Liver (tissue), 9 donors: Measurements from ENCODE around the gene ADRM1. TPM values are rescaled to one million over a fixed set of nuclear protein-coding genes. Genes with fewer than 3 reads are reported as not detected.

ENCODE experiments used
- DNase-seq: peaks from one replicate; pipeline ENCODE4 v3.0.0-alpha.2; 2017; ENCODE audit warnings: low spot score
- H3K27ac ChIP-seq, 2 donors: one replicate each; pipeline ENCODE4 v1.7.0; 2013; ENCODE audit warnings: inconsistent platforms in 2 of 2, low read length in 2 of 2, control low read depth in 1 of 2, low read depth in 1 of 2, mild to moderate bottlenecking in 1 of 2
- H3K27me3 ChIP-seq, 4 donors: one replicate each; pipeline versions ENCODE4 v1.6.1 to v1.7.0; 2013; ENCODE audit warnings: low read length in 3 of 4, inconsistent platforms in 1 of 4, mild to moderate bottlenecking in 1 of 4, moderate library complexity in 1 of 4; ENCODE audit not compliant: control insufficient read depth in 4 of 4, insufficient read depth in 4 of 4
- H3K36me3 ChIP-seq, 4 donors: one replicate each; pipeline versions ENCODE4 v1.6.1 to v1.7.0; 2013; ENCODE audit warnings: low read length in 3 of 4, mild to moderate bottlenecking in 3 of 4, low read depth in 1 of 4, moderate library complexity in 1 of 4; ENCODE audit not compliant: control insufficient read depth in 4 of 4, insufficient read depth in 3 of 4
- H3K4me1 ChIP-seq, 4 donors: one replicate each; pipeline versions ENCODE4 v1.6.1 to v1.7.0; 2013; ENCODE audit warnings: low read length in 3 of 4, mild to moderate bottlenecking in 3 of 4, moderate library complexity in 1 of 4; ENCODE audit not compliant: control insufficient read depth in 4 of 4, insufficient read depth in 4 of 4
- H3K4me3 ChIP-seq, 3 donors: one replicate each; pipeline versions ENCODE4 v1.6.1 to v1.7.0; 2013; ENCODE audit warnings: low read length in 3 of 3, control low read depth in 1 of 3, low read depth in 1 of 3, mild to moderate bottlenecking in 1 of 3
- H3K9ac ChIP-seq, 2 donors: one replicate each; pipeline ENCODE4 v1.7.0; 2013; ENCODE audit warnings: low read length in 2 of 2, mild to moderate bottlenecking in 2 of 2, moderate library complexity in 2 of 2, control low read depth in 1 of 2, low read depth in 1 of 2
- H3K9me3 ChIP-seq, 4 donors: one replicate each; pipeline versions ENCODE4 v1.6.1 to v1.7.0; 2013; ENCODE audit warnings: low read length in 3 of 4; ENCODE audit not compliant: control insufficient read depth in 4 of 4
- ATF3 ChIP-seq: IDR thresholded peaks from 2 replicates; pipeline ENCODE4 v1.6.1; 2016; ENCODE audit warnings: antibody characterized with exemption
- EGR1 ChIP-seq, 2 donors: IDR thresholded peaks; 2 replicates each; pipeline ENCODE4 v1.6.1; 2016 to 2018; ENCODE audit warnings: antibody characterized with exemption in 2 of 2, low read depth in 2 of 2
- FOXA1 ChIP-seq: IDR thresholded peaks from 2 replicates; pipeline ENCODE4 v1.6.1; 2016; ENCODE audit warnings: antibody characterized with exemption
- FOXA2 ChIP-seq: IDR thresholded peaks from 2 replicates; pipeline ENCODE4 v1.6.1; 2016; ENCODE audit warnings: antibody characterized with exemption
- GABPA ChIP-seq, 2 donors: IDR thresholded peaks in 1 of 2; conservative IDR thresholded peaks in 1 of 2; 2 replicates each; pipeline ENCODE4 v1.6.1; 2016; ENCODE audit warnings: antibody characterized with exemption in 2 of 2, mild to moderate bottlenecking in 1 of 2, moderate library complexity in 1 of 2
- HNF4A ChIP-seq, 2 donors: conservative IDR thresholded peaks; 2 replicates each; pipeline ENCODE4 v1.6.1; 2016; ENCODE audit warnings: antibody characterized with exemption in 2 of 2, mild to moderate bottlenecking in 2 of 2
- HNF4G ChIP-seq: IDR thresholded peaks from 2 replicates; pipeline ENCODE4 v1.6.1; 2016; ENCODE audit warnings: antibody characterized with exemption
- NR2F2 ChIP-seq: IDR thresholded peaks from 2 replicates; pipeline ENCODE4 v1.6.1; 2016; ENCODE audit warnings: antibody characterized with exemption
- RAD21 ChIP-seq, 2 donors: IDR thresholded peaks; 2 replicates each; pipeline ENCODE4 v1.6.1; 2016; ENCODE audit warnings: antibody characterized with exemption in 2 of 2, mild to moderate bottlenecking in 2 of 2
- REST ChIP-seq: IDR thresholded peaks from 2 replicates; pipeline ENCODE4 v1.6.1; 2016; ENCODE audit warnings: antibody characterized with exemption, mild to moderate bottlenecking
- RXRA ChIP-seq, 2 donors: IDR thresholded peaks; 2 replicates each; pipeline ENCODE4 v1.6.1; 2017 to 2018; ENCODE audit warnings: antibody characterized with exemption in 2 of 2, mild to moderate bottlenecking in 1 of 2
- SP1 ChIP-seq: IDR thresholded peaks from 2 replicates; pipeline ENCODE4 v1.6.1; 2018; ENCODE audit warnings: antibody characterized with exemption, mild to moderate bottlenecking
- TAF1 ChIP-seq: conservative IDR thresholded peaks from 2 replicates; pipeline ENCODE4 v1.6.1; 2016; ENCODE audit warnings: antibody characterized with exemption, mild to moderate bottlenecking
- YY1 ChIP-seq: IDR thresholded peaks from 2 replicates; pipeline ENCODE4 v1.6.1; 2016; ENCODE audit warnings: antibody characterized with exemption, mild to moderate bottlenecking
- WGBS: extraction: QIAGEN DNeasy Blood & Tissue Kit; methylation state at CpG from one replicate; pipeline ENCODE4 v1.1.7; 2013; 5-methylcytosine and 5-hydroxymethylcytosine counted together
- polyA plus RNA-seq, 2 donors: library from polyadenylated mRNA; stranded (reverse) in 1 of 2; unstranded in 1 of 2; fragments of 200-250 nt in 1 of 2; fragments of >200 nt in 1 of 2; fragmentation: Nextera tagmentation in 1 of 2; extraction: Ambion mirVana in 1 of 2; gene quantifications; one replicate each; pipeline versions ENCODE4 v1.2.1 to v1.2.3, GENCODE V29; 2013 to 2015
- total RNA-seq, 2 donors: library from RNA; depleted of rRNA; stranded (reverse); fragments of >200 nt; gene quantifications; one replicate each; pipeline ENCODE4 v1.2.3, GENCODE V29; 2014
- TF ChIP-seq, protein P1 (sequence below): fragments of 150-350 bp; IDR thresholded peaks from 2 replicates; pipeline ENCODE4 v1.5.1; 2017; ENCODE audit warnings: improper control_type of control experiment, low read depth, low read length; ENCODE audit not compliant: missing input control
- TF ChIP-seq, protein P2 (sequence below): IDR thresholded peaks from 2 replicates; pipeline ENCODE4 v1.6.1; 2016; ENCODE audit warnings: antibody characterized with exemption
- TF ChIP-seq, protein P3 (sequence below): IDR thresholded peaks from 2 replicates; pipeline ENCODE4 v1.6.1; 2016; ENCODE audit warnings: antibody characterized with exemption
- donor health status: healthy.
- donor health status: healthy.
- donor health status: healthy.
- donor health status: healthy.
- donor health status: healthy.

Gene ADRM1
- total and polyA plus RNA-seq, 4 donors, result 45.3 to 91.0 (median 77.3) TPM

GRCh38 chr20:62269378-62269777, 33.4 kb upstream of the ADRM1 start:
- Histone ChIP-seq H3K4me1 (peaks cover 0 to 6% (median 0%) of the 10 kb centered on the region in 4 donors), H3K9me3 (no peaks in the 10 kb centered on the region), H3K4me3 (no peak overlapping the region), H3K36me3 (peaks cover 10 to 45% (median 30%) of the 10 kb centered on the region in 4 donors), H3K27me3 (no peaks in the 10 kb centered on the region), H3K27ac (no peak overlapping the region), H3K9ac (no peak overlapping the region)
- no peak for DNase-seq
- 91% methylated on average over 14 of the region's 14 CpGs for WGBS
- no peak for TF ChIP-seq ATF3
- TF ChIP-seq, protein P1, sequence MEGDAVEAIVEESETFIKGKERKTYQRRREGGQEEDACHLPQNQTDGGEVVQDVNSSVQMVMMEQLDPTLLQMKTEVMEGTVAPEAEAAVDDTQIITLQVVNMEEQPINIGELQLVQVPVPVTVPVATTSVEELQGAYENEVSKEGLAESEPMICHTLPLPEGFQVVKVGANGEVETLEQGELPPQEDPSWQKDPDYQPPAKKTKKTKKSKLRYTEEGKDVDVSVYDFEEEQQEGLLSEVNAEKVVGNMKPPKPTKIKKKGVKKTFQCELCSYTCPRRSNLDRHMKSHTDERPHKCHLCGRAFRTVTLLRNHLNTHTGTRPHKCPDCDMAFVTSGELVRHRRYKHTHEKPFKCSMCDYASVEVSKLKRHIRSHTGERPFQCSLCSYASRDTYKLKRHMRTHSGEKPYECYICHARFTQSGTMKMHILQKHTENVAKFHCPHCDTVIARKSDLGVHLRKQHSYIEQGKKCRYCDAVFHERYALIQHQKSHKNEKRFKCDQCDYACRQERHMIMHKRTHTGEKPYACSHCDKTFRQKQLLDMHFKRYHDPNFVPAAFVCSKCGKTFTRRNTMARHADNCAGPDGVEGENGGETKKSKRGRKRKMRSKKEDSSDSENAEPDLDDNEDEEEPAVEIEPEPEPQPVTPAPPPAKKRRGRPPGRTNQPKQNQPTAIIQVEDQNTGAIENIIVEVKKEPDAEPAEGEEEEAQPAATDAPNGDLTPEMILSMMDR, result no peak
- no peak for TF ChIP-seq YY1
- TF ChIP-seq, protein P2, sequence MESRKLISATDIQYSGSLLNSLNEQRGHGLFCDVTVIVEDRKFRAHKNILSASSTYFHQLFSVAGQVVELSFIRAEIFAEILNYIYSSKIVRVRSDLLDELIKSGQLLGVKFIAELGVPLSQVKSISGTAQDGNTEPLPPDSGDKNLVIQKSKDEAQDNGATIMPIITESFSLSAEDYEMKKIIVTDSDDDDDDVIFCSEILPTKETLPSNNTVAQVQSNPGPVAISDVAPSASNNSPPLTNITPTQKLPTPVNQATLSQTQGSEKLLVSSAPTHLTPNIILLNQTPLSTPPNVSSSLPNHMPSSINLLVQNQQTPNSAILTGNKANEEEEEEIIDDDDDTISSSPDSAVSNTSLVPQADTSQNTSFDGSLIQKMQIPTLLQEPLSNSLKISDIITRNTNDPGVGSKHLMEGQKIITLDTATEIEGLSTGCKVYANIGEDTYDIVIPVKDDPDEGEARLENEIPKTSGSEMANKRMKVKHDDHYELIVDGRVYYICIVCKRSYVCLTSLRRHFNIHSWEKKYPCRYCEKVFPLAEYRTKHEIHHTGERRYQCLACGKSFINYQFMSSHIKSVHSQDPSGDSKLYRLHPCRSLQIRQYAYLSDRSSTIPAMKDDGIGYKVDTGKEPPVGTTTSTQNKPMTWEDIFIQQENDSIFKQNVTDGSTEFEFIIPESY, result no peak
- TF ChIP-seq HNF4G, result no peak
- no peak for TF ChIP-seq SP1
- TF ChIP-seq HNF4A (conservative IDR thresholded peaks at IDR 0.05), result no peak
- TF ChIP-seq, protein P3, sequence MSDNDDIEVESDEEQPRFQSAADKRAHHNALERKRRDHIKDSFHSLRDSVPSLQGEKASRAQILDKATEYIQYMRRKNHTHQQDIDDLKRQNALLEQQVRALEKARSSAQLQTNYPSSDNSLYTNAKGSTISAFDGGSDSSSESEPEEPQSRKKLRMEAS, result no peak
- no peak for TF ChIP-seq FOXA1
- TF ChIP-seq FOXA2, result no peak
- TF ChIP-seq REST, result no peak
- no peak for TF ChIP-seq TAF1
- TF ChIP-seq RXRA (IDR thresholded peaks at IDR 0.05), result no peak
- TF ChIP-seq RAD21 (IDR thresholded peaks at IDR 0.05), result no peak

DNA sequence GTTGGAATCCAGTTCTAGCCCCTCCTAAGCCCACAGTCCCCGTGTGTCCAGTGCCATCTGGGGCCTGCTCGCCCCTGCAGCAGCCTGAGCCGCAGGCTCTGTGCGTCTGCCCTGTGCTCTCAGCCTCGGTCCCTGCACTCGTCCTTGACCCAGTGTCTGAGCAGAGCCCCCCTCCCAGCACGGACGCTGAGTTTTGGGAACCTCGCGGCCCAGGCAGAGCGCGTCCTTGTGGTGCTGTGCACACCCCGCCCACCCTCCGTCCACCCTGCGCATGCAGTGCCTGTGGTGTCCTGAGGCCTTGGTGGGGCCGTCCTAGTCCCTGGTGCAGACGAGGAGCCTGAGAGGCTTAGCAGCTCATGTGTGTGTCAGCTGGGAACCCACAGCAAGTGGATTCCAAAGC, 32.9 kb upstream of the ADRM1 start:
- H3K9ac ChIP-seq, result no peak overlapping the region
- no peak overlapping the region for H3K27ac ChIP-seq
- no peaks in the 10 kb centered on the region for H3K27me3 ChIP-seq
- H3K36me3 ChIP-seq, result peaks cover 10 to 43% (median 29%) of the 10 kb centered on the region in 4 donors
- 89% methylated on average over 17 of the region's 17 CpGs for WGBS
- H3K4me1 ChIP-seq, result peaks cover 0 to 6% (median 0%) of the 10 kb centered on the region in 4 donors
- H3K4me3 ChIP-seq, result no peak overlapping the region
- no peaks in the 10 kb centered on the region for H3K9me3 ChIP-seq
- no peak for DNase-seq
- no peak for TF ChIP-seq TAF1
- TF ChIP-seq EGR1 (IDR thresholded peaks at IDR 0.05; ENCODE audit: low read depth in 2 of 2), result no peak
- TF ChIP-seq, protein P2, result no peak
- TF ChIP-seq RXRA (IDR thresholded peaks at IDR 0.05), result no peak
- TF ChIP-seq HNF4G, result no peak
- TF ChIP-seq NR2F2, result no peak
- TF ChIP-seq, protein P1, result no peak
- TF ChIP-seq, protein P3, result no peak
- TF ChIP-seq GABPA (IDR thresholded peaks at IDR 0.05 in 1 of 2, conservative IDR thresholded peaks at IDR 0.05 in 1 of 2), result no peak
- no peak for TF ChIP-seq HNF4A (conservative IDR thresholded peaks at IDR 0.05)
- TF ChIP-seq FOXA2, result no peak
- TF ChIP-seq YY1, result no peak
